Measurements from ENCODE around the gene AP1M2.
"Not testable (repeated sequence)": the region's sequence is repeated elsewhere in the genome, so short reads cannot be mapped to it uniquely, and the experiment has no call there.

AP1M2 gene

DNA sequence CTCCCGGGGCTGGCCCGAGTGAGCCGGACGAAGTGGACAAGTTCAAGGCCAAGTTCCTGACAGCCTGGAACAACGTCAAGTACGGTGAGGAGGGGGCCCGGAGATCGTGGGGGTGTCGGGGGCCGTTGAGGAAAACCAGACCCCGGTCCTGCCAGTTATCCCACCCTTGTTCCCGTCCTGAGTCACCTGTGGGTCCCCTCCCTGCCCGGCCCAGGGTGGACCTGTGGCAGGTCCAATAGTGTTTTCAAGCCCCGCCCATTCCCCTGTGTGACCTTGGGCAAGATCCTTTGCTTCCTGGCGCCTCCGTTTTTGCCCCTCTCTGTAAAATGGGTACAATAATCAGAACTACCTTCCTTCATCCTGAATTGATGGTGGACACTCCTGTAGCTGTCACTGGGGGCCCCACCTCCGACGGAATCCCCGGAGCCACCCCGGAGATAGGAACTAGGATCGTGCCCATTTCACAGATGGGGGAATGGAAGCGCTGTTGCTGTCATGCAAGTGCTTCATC, 42.8 kb downstream of the AP1M2 start:
- H3K9me3 Mint-ChIP-seq, result no peaks in the 10 kb centered on the region
- peaks cover 9% of the 10 kb centered on the region for H3K36me3 Mint-ChIP-seq (ENCODE audit: low read depth)
- peaks cover 13% of the 10 kb centered on the region for H3K4me1 Mint-ChIP-seq
- peak overlapping the region; percentile 87 for H3K27ac Mint-ChIP-seq
- H3K4me3 Mint-ChIP-seq, result peak overlapping the region; percentile 89
- peaks cover 9% of the 10 kb centered on the region for H3K27me3 Mint-ChIP-seq
- no peak for ATAC-seq
- DNase-seq, result peak; percentile 37

DNA sequence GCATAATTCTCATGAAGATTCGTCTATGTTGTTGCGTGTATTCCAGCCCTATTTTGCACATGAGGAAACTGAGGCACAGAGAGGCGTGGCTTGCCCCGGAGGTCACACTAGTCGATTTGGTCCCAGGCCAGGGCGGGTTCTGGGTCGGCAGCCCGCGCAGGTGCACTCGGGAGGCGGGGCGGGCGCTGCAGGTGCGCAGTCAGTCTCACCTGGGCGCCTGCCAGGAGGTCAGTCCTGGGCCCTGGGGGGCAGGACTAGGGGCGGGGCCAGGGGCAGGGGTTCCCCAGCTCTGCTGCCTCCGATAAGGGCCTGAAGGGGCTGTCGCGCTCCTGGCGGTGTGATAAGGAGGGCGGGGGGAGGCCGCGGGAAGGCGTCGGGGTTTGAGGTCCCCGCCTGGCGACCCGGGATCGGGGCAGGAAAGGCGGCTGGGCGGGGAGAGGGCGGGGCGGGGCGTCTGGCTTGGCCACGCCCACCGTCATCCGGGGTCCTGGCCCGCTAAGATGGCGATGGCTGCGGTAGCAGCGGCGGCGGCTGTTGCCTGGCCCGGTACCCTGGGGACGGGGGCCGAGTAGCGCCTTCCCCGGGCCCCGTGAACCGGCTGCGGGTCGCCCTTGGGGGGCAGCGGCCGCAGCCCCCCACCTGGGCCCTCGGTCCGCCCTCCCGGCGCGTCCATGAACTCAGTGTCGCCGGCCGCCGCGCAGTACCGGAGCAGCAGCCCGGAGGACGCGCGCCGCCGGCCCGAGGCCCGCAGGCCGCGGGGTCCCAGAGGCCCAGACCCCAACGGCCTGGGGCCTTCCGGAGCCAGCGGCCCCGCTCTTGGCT, 43.5 kb downstream of the AP1M2 start, which contains the start of gene ATG4D:
Gene ATG4D, plus strand, starts transcription at position 485 of the 822 bp plus-strand sequence. Its CDS starts 187 bp downstream, at position 672.
- H3K4me1 Mint-ChIP-seq, result peaks cover 16% of the 10 kb centered on the region
- peaks cover 16% of the 10 kb centered on the region for H3K27me3 Mint-ChIP-seq
- H3K36me3 Mint-ChIP-seq (ENCODE audit: low read depth), result peaks cover 9% of the 10 kb centered on the region
- DNase-seq (peak; percentile 82), ATAC-seq (peak; percentile 80)
- H3K9me3 Mint-ChIP-seq, result no peaks in the 10 kb centered on the region
- peak within 1 kb of the TSS; percentile 89 for H3K4me3 Mint-ChIP-seq
- peak within 1 kb of the TSS; percentile 87 for H3K27ac Mint-ChIP-seq

GRCh38 chr19:10543059-10543419, 44.1 kb downstream of the AP1M2 start:
- no peak for ATAC-seq
- Mint-ChIP-seq H3K36me3 (ENCODE audit: low read depth) (peaks cover 5% of the 10 kb centered on the region), H3K27ac (peak overlapping the region; percentile 46), H3K9me3 (no peaks in the 10 kb centered on the region), H3K4me3 (peak overlapping the region; percentile 72), H3K27me3 (peaks cover 22% of the 10 kb centered on the region), H3K4me1 (peaks cover 18% of the 10 kb centered on the region)
- DNase-seq, result no peak

DNA sequence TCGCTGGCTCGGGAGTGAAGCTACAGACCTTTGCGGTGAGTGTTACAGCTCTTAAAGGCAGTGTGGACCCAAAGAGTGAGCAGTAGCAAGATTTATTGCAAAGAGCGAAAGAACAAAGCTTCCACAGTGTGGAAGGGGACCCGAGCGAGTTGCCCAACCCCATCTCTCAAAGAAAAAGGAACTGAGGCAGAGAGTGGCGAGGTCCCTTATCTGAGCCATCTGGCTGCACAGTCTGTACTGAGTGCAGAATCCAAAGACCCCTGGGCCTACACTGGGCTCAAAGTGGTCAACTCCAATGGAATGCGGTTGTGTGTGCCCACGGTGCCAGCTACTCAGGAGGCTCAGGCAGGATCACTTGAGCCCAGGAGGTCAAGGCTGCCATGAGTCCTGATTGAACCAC, 48.1 kb downstream of the AP1M2 start:
- not testable (repeated sequence) for H3K9me3 Mint-ChIP-seq; H3K36me3 Mint-ChIP-seq (ENCODE audit: low read depth); DNase-seq; ATAC-seq; H3K27ac Mint-ChIP-seq; H3K4me3 Mint-ChIP-seq; H3K4me1 Mint-ChIP-seq
- peaks cover 28% of the 10 kb centered on the region for H3K27me3 Mint-ChIP-seq

DNA sequence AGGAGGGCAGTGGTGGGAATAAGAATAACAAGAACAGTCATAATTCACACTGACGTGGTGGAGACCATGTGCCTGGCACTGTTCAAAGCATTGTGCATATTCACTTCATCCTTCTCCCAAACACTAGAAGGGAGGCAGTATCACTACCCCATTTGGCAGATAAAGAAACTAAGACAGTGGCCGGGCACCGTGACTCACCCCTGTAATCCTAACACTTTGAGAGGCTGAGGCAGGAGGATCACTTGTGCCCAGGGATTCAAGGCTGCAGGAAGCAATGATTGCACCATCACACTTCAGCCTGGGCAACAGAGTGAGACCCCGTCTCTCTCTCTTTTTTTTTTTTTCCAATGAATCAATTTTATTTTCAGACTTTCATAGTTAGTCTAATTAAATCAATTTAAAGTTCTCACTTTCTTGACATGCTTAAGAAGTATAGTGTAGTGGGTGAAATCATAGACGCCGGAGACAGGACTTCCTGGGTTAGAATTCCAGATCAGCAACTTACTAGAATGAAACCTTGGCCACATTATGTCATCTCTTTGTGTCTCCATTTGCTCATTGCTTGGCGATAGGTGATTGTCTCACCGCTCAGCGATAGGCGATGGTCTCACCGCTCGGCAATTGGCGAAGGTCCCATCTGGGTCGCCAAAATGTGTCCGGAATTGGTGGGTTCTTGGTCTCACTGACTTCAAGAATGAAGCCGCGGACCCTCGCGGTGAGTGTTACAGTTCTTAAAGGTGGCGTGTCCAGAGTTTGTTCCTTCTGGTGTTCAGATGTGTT, 48.7 kb downstream of the AP1M2 start:
- H3K27me3 Mint-ChIP-seq, result peaks cover 28% of the 10 kb centered on the region
- H3K36me3 Mint-ChIP-seq (ENCODE audit: low read depth), result no peaks in the 10 kb centered on the region
- DNase-seq (no peak), ATAC-seq (no peak)
- no peaks in the 10 kb centered on the region for H3K9me3 Mint-ChIP-seq
- no peak overlapping the region for H3K4me3 Mint-ChIP-seq
- H3K27ac Mint-ChIP-seq, result no peak overlapping the region
- peaks cover 8% of the 10 kb centered on the region for H3K4me1 Mint-ChIP-seq

- no peak for DNase-seq
- H3K4me1 Mint-ChIP-seq, result peaks cover 6% of the 10 kb centered on the region
- H3K4me3 Mint-ChIP-seq, result no peak overlapping the region
- no peak overlapping the region for H3K27ac Mint-ChIP-seq
- peaks cover 28% of the 10 kb centered on the region for H3K27me3 Mint-ChIP-seq
- H3K9me3 Mint-ChIP-seq, result no peaks in the 10 kb centered on the region
- no peaks in the 10 kb centered on the region for H3K36me3 Mint-ChIP-seq (ENCODE audit: low read depth)
- no peak for ATAC-seq
Observed at GRCh38 chr19:10537668-10538067, 49.4 kb downstream of the AP1M2 start.

DNA sequence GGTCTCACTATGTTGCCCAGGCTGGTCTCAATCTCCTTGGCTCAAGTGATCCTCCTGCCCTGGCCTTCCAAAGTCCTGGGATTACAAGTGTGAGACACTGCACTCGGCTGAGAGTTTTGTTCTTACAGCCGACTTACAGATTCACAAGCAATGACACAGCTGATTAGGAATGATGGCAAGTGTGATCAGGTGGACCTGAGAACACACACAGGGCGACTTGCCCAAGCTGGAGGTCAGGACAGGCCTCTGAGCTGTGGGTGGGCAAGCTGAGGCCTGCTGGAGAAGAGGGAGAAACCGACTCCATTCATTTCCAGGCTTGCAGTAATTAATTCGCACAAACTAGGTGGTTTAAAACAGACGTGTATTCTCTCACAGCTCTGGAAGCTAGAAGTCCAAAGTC, 51.5 kb downstream of the AP1M2 start:
- DNase-seq (no peak), ATAC-seq (no peak)
- Mint-ChIP-seq H3K36me3 (ENCODE audit: low read depth) (no peaks in the 10 kb centered on the region), H3K27me3 (peaks cover 28% of the 10 kb centered on the region), H3K9me3 (no peaks in the 10 kb centered on the region), H3K4me3 (no peak overlapping the region), H3K27ac (no peak overlapping the region), H3K4me1 (peaks cover 6% of the 10 kb centered on the region)

GRCh38 chr19:10533646-10534386, 53.3 kb downstream of the AP1M2 start:
- Mint-ChIP-seq H3K4me3 (no peak overlapping the region), H3K27me3 (peaks cover 14% of the 10 kb centered on the region), H3K4me1 (peaks cover 5% of the 10 kb centered on the region)

DNA sequence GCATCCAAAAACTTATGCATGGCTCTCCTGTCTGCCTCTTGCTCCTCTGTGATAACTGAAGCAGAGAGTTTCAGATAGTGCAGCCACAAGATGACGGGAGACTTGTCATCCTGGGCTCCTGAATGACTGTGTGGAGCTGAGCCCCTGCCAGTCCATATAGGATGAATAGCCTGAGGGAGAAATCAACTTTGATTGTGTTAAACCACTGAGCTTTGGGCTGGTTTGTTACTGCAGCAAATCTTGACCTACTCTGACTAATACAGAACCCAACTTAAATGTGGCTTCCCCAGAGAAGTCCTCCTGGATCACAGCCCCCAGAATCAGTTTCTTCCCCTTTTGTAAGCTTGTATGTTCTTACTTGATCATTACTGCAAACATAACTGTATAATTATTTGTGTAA, 54.7 kb downstream of the AP1M2 start:
- peaks cover 6% of the 10 kb centered on the region for H3K27me3 Mint-ChIP-seq
- H3K27ac Mint-ChIP-seq, result no peak overlapping the region
- DNase-seq (no peak), ATAC-seq (no peak)
- no peak overlapping the region for H3K4me3 Mint-ChIP-seq
- no peaks in the 10 kb centered on the region for H3K9me3 Mint-ChIP-seq
- no peaks in the 10 kb centered on the region for H3K4me1 Mint-ChIP-seq
- H3K36me3 Mint-ChIP-seq (ENCODE audit: low read depth), result no peaks in the 10 kb centered on the region

More at GRCh38 chr19:10533646-10534386, 53.3 kb downstream of the AP1M2 start:
- H3K9me3 Mint-ChIP-seq, result no peaks in the 10 kb centered on the region
- DNase-seq (no peak), ATAC-seq (no peak)
- no peak overlapping the region for H3K27ac Mint-ChIP-seq
- H3K36me3 Mint-ChIP-seq (ENCODE audit: low read depth), result no peaks in the 10 kb centered on the region

- not testable (repeated sequence) for H3K4me3 Mint-ChIP-seq; DNase-seq; H3K4me1 Mint-ChIP-seq; H3K27ac Mint-ChIP-seq; ATAC-seq; H3K36me3 Mint-ChIP-seq (ENCODE audit: low read depth); H3K27me3 Mint-ChIP-seq; H3K9me3 Mint-ChIP-seq
Observed at GRCh38 chr19:10526887-10527286, 60.2 kb downstream of the AP1M2 start.

DNA sequence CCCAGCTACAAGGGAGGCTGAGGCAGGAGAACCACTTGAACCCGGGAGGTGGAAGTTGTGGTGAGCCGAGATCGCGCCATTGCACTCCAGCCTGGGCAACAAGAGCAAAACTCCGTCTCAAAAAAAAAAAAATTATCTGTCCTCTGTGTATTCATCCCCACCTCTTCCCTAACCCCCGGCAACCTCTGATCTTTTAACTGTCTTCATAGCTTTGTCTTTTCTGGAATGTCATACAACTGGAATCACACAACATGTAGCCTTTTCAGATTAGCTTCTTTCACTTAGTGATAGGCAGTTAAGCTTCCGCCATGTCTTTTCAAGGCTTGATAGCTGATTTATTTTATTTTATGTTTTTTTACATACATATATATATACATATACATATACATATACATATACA, 61.5 kb downstream of the AP1M2 start:
- H3K9me3 Mint-ChIP-seq, result no peaks in the 10 kb centered on the region
- no peak overlapping the region for H3K27ac Mint-ChIP-seq
- no peaks in the 10 kb centered on the region for H3K4me1 Mint-ChIP-seq
- ATAC-seq (no peak), DNase-seq (no peak)
- no peaks in the 10 kb centered on the region for H3K36me3 Mint-ChIP-seq (ENCODE audit: low read depth)
- H3K4me3 Mint-ChIP-seq, result no peak overlapping the region
- H3K27me3 Mint-ChIP-seq, result peaks cover 1% of the 10 kb centered on the region

DNA sequence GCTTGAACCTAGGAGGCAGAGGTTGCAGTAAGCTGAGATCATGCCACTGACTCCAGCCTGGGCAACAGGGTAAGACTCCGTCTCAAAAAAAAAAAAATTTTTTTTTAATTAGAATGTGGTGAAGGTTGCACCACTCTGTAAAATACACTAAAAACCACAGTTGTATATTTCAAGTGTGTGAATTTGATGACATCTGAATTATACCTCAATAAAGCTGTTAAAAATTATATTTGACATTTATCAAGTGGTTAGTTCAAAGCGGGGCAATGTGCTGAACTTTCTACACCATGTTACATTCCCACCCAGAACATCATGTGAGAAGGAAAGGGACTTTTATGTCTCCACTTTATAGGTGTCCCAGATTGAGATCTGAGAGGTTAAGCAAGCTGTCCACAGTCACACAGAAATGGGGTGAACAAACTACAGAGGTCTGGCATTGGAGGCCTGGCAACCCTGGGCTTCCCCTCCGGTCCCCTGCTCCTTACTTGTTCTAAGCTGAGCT, 63.9 kb downstream of the AP1M2 start:
- H3K4me3 Mint-ChIP-seq, result no peak overlapping the region
- H3K27me3 Mint-ChIP-seq, result peaks cover 19% of the 10 kb centered on the region
- no peaks in the 10 kb centered on the region for H3K9me3 Mint-ChIP-seq
- DNase-seq (no peak), ATAC-seq (no peak)
- peaks cover 13% of the 10 kb centered on the region for H3K4me1 Mint-ChIP-seq
- no peaks in the 10 kb centered on the region for H3K36me3 Mint-ChIP-seq (ENCODE audit: low read depth)
- no peak overlapping the region for H3K27ac Mint-ChIP-seq

Measured in activated naive CD8-positive, alpha-beta T cell treated with anti-CD3 and anti-CD28 coated beads, Interleukin-2, amount 50 U/mL, for 24 hours (primary cell).